WTC11 (cell line): Measurements from ENCODE around the gene SLC5A12. TPM values are rescaled to one million over a fixed set of nuclear protein-coding genes. Genes with fewer than 3 reads are reported as not detected.

ENCODE experiments used
- ATAC-seq: fragments of 200-7000 bp; cut with Tn5 transposase; 2 replicates; pipeline ENCODE4 v1.10.0; 2021; ENCODE audit warnings: mild to moderate bottlenecking, moderate library complexity
- CTCF ChIA-PET: fragments of 300-600 bp; sonication (Branson Sonifier 250); formaldehyde crosslinking; loops from one replicate; lab custom pipeline; 2021; ENCODE audit warnings: antibody characterized with exemption; lab: Charles Lee
- POLR2A ChIA-PET: fragments of 350-600 bp; sonication (Branson Sonifier 250); formaldehyde crosslinking; loops from one replicate; lab custom pipeline; 2021; ENCODE audit warnings: antibody characterized with exemption; lab: Charles Lee
- DNase-seq: peaks from one replicate; pipeline ENCODE4 v3.0.0; 2021; ENCODE audit warnings: low spot score
- H3K27ac Mint-ChIP-seq: 2 replicates; pipeline ENCODE4 v1.8.0; 2021; ENCODE audit warnings: mixed read lengths
- H3K27me3 Mint-ChIP-seq: 2 replicates; pipeline ENCODE4 v1.8.0; 2021; ENCODE audit warnings: low read depth, mild to moderate bottlenecking, moderate library complexity, mixed read lengths
- H3K36me3 Mint-ChIP-seq: 2 replicates; pipeline ENCODE4 v1.8.0; 2021; ENCODE audit warnings: mixed read lengths
- H3K4me1 Mint-ChIP-seq: 2 replicates; pipeline ENCODE4 v1.8.0; 2022; ENCODE audit warnings: mixed read lengths
- H3K4me3 Mint-ChIP-seq: 2 replicates; pipeline ENCODE4 v1.8.0; 2021; ENCODE audit warnings: mild to moderate bottlenecking, moderate library complexity, mixed read lengths
- H3K9me3 Mint-ChIP-seq: 2 replicates; pipeline ENCODE4 v1.8.0; 2021; ENCODE audit warnings: mixed read lengths
- ATF6 ChIP-seq: sonication (generic); formaldehyde crosslinking; IDR thresholded peaks from 2 replicates; pipeline ENCODE4 v1.8.1; 2023; ENCODE audit warnings: mild to moderate bottlenecking, missing genetic modification reagents
- E2F4 ChIP-seq: sonication (generic); formaldehyde crosslinking; IDR thresholded peaks from 2 replicates; pipeline ENCODE4 v1.8.1; 2022; ENCODE audit warnings: low read depth, mild to moderate bottlenecking, moderate library complexity, missing genetic modification reagents, borderline replicate concordance
- ESRRA ChIP-seq: sonication (generic); formaldehyde crosslinking; IDR thresholded peaks from 2 replicates; pipeline ENCODE4 v1.8.1; 2022; ENCODE audit warnings: mild to moderate bottlenecking, missing genetic modification reagents, borderline replicate concordance
- FOXP1 ChIP-seq: sonication (generic); formaldehyde crosslinking; IDR thresholded peaks from 2 replicates; pipeline ENCODE4 v1.8.0; 2022; ENCODE audit warnings: missing genetic modification reagents, mild to moderate bottlenecking, moderate library complexity, borderline replicate concordance
- FOXP4 ChIP-seq: sonication (generic); formaldehyde crosslinking; IDR thresholded peaks from 2 replicates; pipeline ENCODE4 v1.8.0; 2022; ENCODE audit warnings: mild to moderate bottlenecking, missing genetic modification reagents
- GABPB1 ChIP-seq: sonication (generic); formaldehyde crosslinking; IDR thresholded peaks from 2 replicates; pipeline ENCODE4 v1.8.1; 2023; ENCODE audit warnings: mild to moderate bottlenecking, missing genetic modification reagents
- GRHL2 ChIP-seq: fragments of 250-450 bp; sonication (Bioruptor Pico); IDR thresholded peaks from 2 replicates; pipeline ENCODE4 v1.8.0; 2022; ENCODE audit warnings: mild to moderate bottlenecking, moderate library complexity; ENCODE audit not compliant: insufficient replicate concordance, severe bottlenecking
- NFATC4 ChIP-seq: fragments of 250-450 bp; sonication (Bioruptor Pico); IDR thresholded peaks from 2 replicates; pipeline ENCODE4 v1.9.0; 2021; ENCODE audit warnings: mild to moderate bottlenecking
- NFE2L1 ChIP-seq: sonication (generic); formaldehyde crosslinking; IDR thresholded peaks from 2 replicates; pipeline ENCODE4 v1.8.1; 2023; ENCODE audit warnings: missing genetic modification reagents
- NR1H2 ChIP-seq: sonication (generic); formaldehyde crosslinking; IDR thresholded peaks from 2 replicates; pipeline ENCODE4 v1.9.0; 2021; ENCODE audit warnings: mild to moderate bottlenecking, moderate library complexity, missing genetic modification reagents
- OVOL2 ChIP-seq: fragments of 250-450 bp; sonication (Bioruptor Pico); IDR thresholded peaks from 2 replicates; pipeline ENCODE4 v1.9.0; 2021; ENCODE audit warnings: mild to moderate bottlenecking, borderline replicate concordance
- SMAD3 ChIP-seq: sonication (generic); formaldehyde crosslinking; IDR thresholded peaks from 2 replicates; pipeline ENCODE4 v1.8.0; 2022; ENCODE audit warnings: missing genetic modification reagents, mild to moderate bottlenecking, borderline replicate concordance
- SMAD4 ChIP-seq: sonication (generic); formaldehyde crosslinking; IDR thresholded peaks from 2 replicates; pipeline ENCODE4 v1.8.0; 2022; ENCODE audit warnings: mild to moderate bottlenecking, missing genetic modification reagents
- TEAD1 ChIP-seq: sonication (generic); formaldehyde crosslinking; IDR thresholded peaks from 2 replicates; pipeline ENCODE4 v1.8.0; 2022; ENCODE audit warnings: mild to moderate bottlenecking, missing genetic modification reagents
- TP53 ChIP-seq: sonication (generic); formaldehyde crosslinking; IDR thresholded peaks from 2 replicates; pipeline ENCODE4 v1.8.1; 2023; ENCODE audit warnings: mild to moderate bottlenecking, missing genetic modification reagents
- USF1 ChIP-seq: sonication (generic); formaldehyde crosslinking; IDR thresholded peaks from 2 replicates; pipeline ENCODE4 v1.8.0; 2022; ENCODE audit warnings: mild to moderate bottlenecking, missing genetic modification reagents
- ZNF396 ChIP-seq: fragments of 250-450 bp; sonication (Bioruptor Pico); IDR thresholded peaks from 2 replicates; pipeline ENCODE4 v1.8.0; 2021; ENCODE audit warnings: mild to moderate bottlenecking, moderate library complexity, borderline replicate concordance
- ZNF532 ChIP-seq: fragments of 250-450 bp; sonication (Bioruptor Pico); IDR thresholded peaks from 2 replicates; pipeline ENCODE4 v1.9.0; 2021; ENCODE audit warnings: mild to moderate bottlenecking, borderline replicate concordance
- total RNA-seq: library from RNA; stranded (reverse); gene quantifications from 3 replicates; pipeline ENCODE4 v1.2.3, GENCODE V29; 2021

The SLC5A12 gene
- total RNA-seq, 1 experiment from 2014 or later, result 1.9 TPM

GRCh38 chr11:26626346-26626745 is 95.5 kb downstream of the SLC5A12 start (continued):
- TF ChIP-seq SMAD3 (CRISPR knock-in tag) (no peak), GRHL2 (CRISPR knock-in tag) (no peak), ATF6 (CRISPR knock-in tag) (no peak), TEAD1 (CRISPR knock-in tag) (no peak)

- Mint-ChIP-seq H3K27ac (no peak overlapping the region), H3K4me1 (peaks cover 10% of the 10 kb centered on the region), H3K36me3 (no peaks in the 10 kb centered on the region), H3K4me3 (no peak overlapping the region), H3K9me3 (no peaks in the 10 kb centered on the region), H3K27me3 (no peaks in the 10 kb centered on the region)
- CTCF ChIA-PET, result no interaction called here
- TF ChIP-seq E2F4 (CRISPR knock-in tag) (no peak), GRHL2 (CRISPR knock-in tag) (no peak), NR1H2 (CRISPR knock-in tag) (no peak), ESRRA (CRISPR knock-in tag) (no peak), OVOL2 (CRISPR knock-in tag) (no peak)
- no peak for DNase-seq
- ATAC-seq, result no peak
- POLR2A ChIA-PET, result no interaction called here
Observed at GRCh38 chr11:26623076-26623659, 98.7 kb downstream of the SLC5A12 start.

- Mint-ChIP-seq H3K27me3 (no peaks in the 10 kb centered on the region), H3K9me3 (no peaks in the 10 kb centered on the region), H3K4me1 (peaks cover 11% of the 10 kb centered on the region), H3K4me3 (no peak overlapping the region), H3K27ac (no peak overlapping the region), H3K36me3 (no peaks in the 10 kb centered on the region)
- ChIA-PET CTCF (interaction anchor here (0.6 to 0.8 kb wide), 2 partner anchors 337 to 1651 kb away, joined by 3 to 4 read pairs; no protein-coding TSS in a partner anchor), POLR2A (interaction anchor here (0.6 kb wide), 1 partner anchor 13 kb away, joined by 3 read pairs; no protein-coding TSS in a partner anchor)
- DNase-seq (no peak), ATAC-seq (no peak)
- TF ChIP-seq FOXP4 (CRISPR knock-in tag) (no peak), GABPB1 (CRISPR knock-in tag) (no peak), USF1 (no peak), FOXP1 (CRISPR knock-in tag) (no peak), TP53 (no peak), ZNF532 (CRISPR knock-in tag) (no peak), SMAD4 (no peak), ZNF396 (CRISPR knock-in tag) (no peak), NFATC4 (CRISPR knock-in tag) (no peak), ESRRA (CRISPR knock-in tag) (no peak), NFE2L1 (CRISPR knock-in tag) (no peak)
Observed at GRCh38 chr11:26622181-26622580, 99.7 kb downstream of the SLC5A12 start.
